SK-N-SH (cell line): ENCODE measurements around the gene CD93. TPM values are rescaled to one million over a fixed set of nuclear protein-coding genes. Genes with fewer than 3 reads are reported as not detected.

ENCODE experiments used
- CTCF ChIA-PET: fragments of 300-600, 350-600 bp; formaldehyde crosslinking; extraction: SDS; loops from one replicate; lab custom pipeline; 2021; lab: Yijun Ruan, JAX
- POLR2A ChIA-PET: fragments of 350-600 bp; sonication (Branson Sonifier 250); formaldehyde crosslinking; extraction: SDS; loops from one replicate; lab custom pipeline; 2020; ENCODE audit warnings: antibody characterized with exemption, inconsistent platforms; lab: Yijun Ruan, JAX
- DNase-seq: peaks from one replicate; pipeline ENCODE4 v3.0.0; 2012
- H2AFZ ChIP-seq: fragments of 200-600 bp; sonication (generic); 2 replicates; pipeline ENCODE4 v1.8.1; 2016; ENCODE audit warnings: antibody characterized with exemption, mild to moderate bottlenecking, low read depth
- H3F3A ChIP-seq: fragments of 200-600 bp; sonication (generic); replicated peaks from 2 replicates; pipeline ENCODE3; 2016; ENCODE audit warnings: antibody characterized with exemption, mild to moderate bottlenecking; ENCODE audit not compliant: insufficient read depth
- H3K27ac ChIP-seq, 2 experiments: fragments of 200-500 bp in 1 of 2; fragments of 200-600 bp in 1 of 2; sonication (Bioruptor generic) in 1 of 2; sonication (generic), shearing (Covaris generic) in 1 of 2; 2 replicates each; pipeline versions ENCODE4 v1.5.1 to v1.6.1; 2014 to 2016; ENCODE audit warnings: low read depth in 2 of 2, inconsistent platforms in 1 of 2, low read length in 1 of 2, mild to moderate bottlenecking in 1 of 2, mixed read lengths in 1 of 2
- H3K27me3 ChIP-seq: fragments of 200-600 bp; sonication (generic), shearing (Covaris generic); 2 replicates; pipeline ENCODE4 v1.6.1; 2016; ENCODE audit warnings: mixed run types; ENCODE audit not compliant: insufficient read depth
- H3K36me3 ChIP-seq, 2 experiments: fragments of 200-500 bp in 1 of 2; fragments of 200-600 bp in 1 of 2; sonication (Bioruptor generic) in 1 of 2; sonication (generic) in 1 of 2; replicated peaks in 1 of 2; 2 replicates each; pipeline versions ENCODE3 to v1.5.1; 2014 to 2016; ENCODE audit warnings: low read length in 1 of 2, mild to moderate bottlenecking in 1 of 2; ENCODE audit not compliant: insufficient read depth in 2 of 2, control insufficient read depth in 1 of 2
- H3K4me1 ChIP-seq, 2 experiments: fragments of 200-500 bp in 1 of 2; fragments of 200-600 bp in 1 of 2; sonication (Bioruptor generic) in 1 of 2; sonication (generic), shearing (Covaris generic) in 1 of 2; 2 replicates each; pipeline versions ENCODE4 v1.5.1 to v1.6.1; 2014 to 2016; ENCODE audit warnings: low read depth in 1 of 2, low read length in 1 of 2, mixed run types in 1 of 2; ENCODE audit not compliant: insufficient read depth in 2 of 2, control insufficient read depth in 1 of 2
- H3K4me2 ChIP-seq: fragments of 200-600 bp; sonication (generic), shearing (Covaris generic); 2 replicates; pipeline ENCODE4 v1.6.1; 2017; ENCODE audit warnings: mixed run types
- H3K4me3 ChIP-seq, 2 experiments: fragments of 200-500 bp in 1 of 2; fragments of 200-600 bp in 1 of 2; sonication (Bioruptor generic) in 1 of 2; sonication (generic), shearing (Covaris generic) in 1 of 2; 2 replicates each; pipeline versions ENCODE4 v1.5.1 to v1.8.1; 2014 to 2016; ENCODE audit warnings: low read depth in 2 of 2, inconsistent platforms in 1 of 2, low read length in 1 of 2, mild to moderate bottlenecking in 1 of 2, mixed read lengths in 1 of 2, moderate library complexity in 1 of 2
- H3K79me2 ChIP-seq: fragments of 200-600 bp; sonication (generic); 2 replicates; pipeline ENCODE4 v1.8.1; 2017; ENCODE audit warnings: mild to moderate bottlenecking; ENCODE audit not compliant: insufficient read depth
- H3K9ac ChIP-seq: fragments of 200-600 bp; sonication (generic); 2 replicates; pipeline ENCODE4 v1.6.1; 2017; ENCODE audit warnings: mixed run types
- H3K9me2 ChIP-seq: fragments of 200-600 bp; sonication (generic); 2 replicates; pipeline ENCODE4 v1.6.1; 2017; ENCODE audit warnings: mixed run types
- H3K9me3 ChIP-seq: fragments of 200-600 bp; sonication (generic); 2 replicates; pipeline ENCODE4 v1.6.1; 2017; ENCODE audit warnings: mixed run types, mild to moderate bottlenecking, moderate library complexity
- H4K20me1 ChIP-seq: fragments of 200-600 bp; sonication (generic); 2 replicates; pipeline ENCODE4 v1.6.1; 2017; ENCODE audit warnings: mild to moderate bottlenecking, mixed run types; ENCODE audit not compliant: insufficient read depth
- EP300 ChIP-seq, 2 experiments: IDR thresholded peaks; 2 replicates each; pipeline versions ENCODE4 v1.4.0 to v1.6.1; 2012; ENCODE audit warnings: borderline replicate concordance in 1 of 2, low read depth in 1 of 2, low read length in 1 of 2
- FOXJ3 ChIP-seq: sonication (generic); formaldehyde crosslinking; IDR thresholded peaks from 2 replicates; pipeline ENCODE4 v1.5.1; 2020; ENCODE audit warnings: mild to moderate bottlenecking, missing genetic modification reagents
- IRF3 ChIP-seq: fragments of 150-350 bp; IDR thresholded peaks from 2 replicates; pipeline ENCODE4 v1.6.1; 2016; ENCODE audit warnings: mild to moderate bottlenecking, low read depth, low read length
- NFIC ChIP-seq: IDR thresholded peaks from 2 replicates; pipeline ENCODE4 v1.4.0; 2012; ENCODE audit warnings: borderline replicate concordance
- PBX3 ChIP-seq: IDR thresholded peaks from 2 replicates; pipeline ENCODE4; 2012
- RCOR1 ChIP-seq: fragments of 150-350 bp; IDR thresholded peaks from 2 replicates; pipeline ENCODE4 v1.6.1; 2017; ENCODE audit warnings: antibody characterized with exemption, low read length
- REST ChIP-seq: IDR thresholded peaks from 2 replicates; pipeline ENCODE4 v1.6.1; 2012; ENCODE audit warnings: mild to moderate bottlenecking, low read depth, low read length, moderate library complexity
- SIN3A ChIP-seq: IDR thresholded peaks from 2 replicates; pipeline ENCODE4 v1.6.1; 2012; ENCODE audit warnings: low read depth, mild to moderate bottlenecking, low read length, moderate library complexity, borderline replicate concordance
- TAF1 ChIP-seq: IDR thresholded peaks from 2 replicates; pipeline ENCODE4 v1.6.1; 2012; ENCODE audit warnings: low read depth, mild to moderate bottlenecking, low read length, moderate library complexity, borderline replicate concordance
- USF1 ChIP-seq: IDR thresholded peaks from 2 replicates; pipeline ENCODE4 v1.4.0; 2012; ENCODE audit warnings: low read depth, borderline replicate concordance
- ZBTB33 ChIP-seq: IDR thresholded peaks from 2 replicates; pipeline ENCODE4 v1.4.0; 2012; ENCODE audit warnings: low read depth, borderline replicate concordance
- WGBS: methylation state at CpG from one replicate; pipeline ENCODE4 v1.1.6; 2017; ENCODE audit warnings: low lambda C conversion rate; 5-methylcytosine and 5-hydroxymethylcytosine counted together
- polyA plus RNA-seq, 3 experiments: library from polyadenylated mRNA; depleted of rRNA; stranded (reverse); fragments of >200 nt; gene quantifications; 2 replicates each; pipeline ENCODE4 v1.2.3, GENCODE V29; 2012
- TF ChIP-seq, protein P1 (sequence below): fragments of 150-350 bp; IDR thresholded peaks from 2 replicates; pipeline ENCODE4 v1.6.1; 2017; ENCODE audit warnings: antibody characterized with exemption, low read length, low read depth, borderline replicate concordance

CD93 gene
- polyA plus RNA-seq, 1 of the 3 experiments (the other 2 are of a cell fraction): 0.03 TPM

DNA sequence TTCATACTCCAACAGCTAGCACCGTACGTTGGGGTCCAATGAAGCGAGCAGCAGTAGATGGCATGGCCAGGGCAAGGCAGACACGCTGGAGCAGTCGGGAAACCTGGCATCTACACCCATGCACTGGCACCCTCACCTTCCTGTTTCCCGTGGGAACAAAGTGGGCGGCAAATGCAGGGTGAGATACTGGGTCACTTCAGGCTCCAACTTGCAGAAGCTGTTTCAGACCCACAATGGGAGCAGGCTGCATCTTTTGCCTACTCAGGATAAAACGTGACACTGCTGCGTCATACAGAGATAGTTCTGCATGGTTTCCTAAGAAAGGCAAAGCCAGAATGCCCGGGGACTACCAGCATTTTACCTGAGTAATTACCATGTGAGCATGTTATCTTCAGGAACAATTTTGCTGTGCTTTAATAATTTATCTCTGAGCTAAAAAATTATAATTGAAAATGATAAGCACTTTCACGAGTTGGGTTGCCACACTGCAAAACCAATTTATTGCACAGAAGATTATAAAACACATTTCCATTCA, 10.9 kb upstream of the CD93 start:
- H3K9ac ChIP-seq: no peak overlapping the region
- TF ChIP-seq FOXJ3 (CRISPR knock-in tag) (no peak), NFIC (no peak), IRF3 (no peak), RCOR1 (no peak), EP300 (IDR thresholded peaks at IDR 0.05; ENCODE audit: borderline replicate concordance in 1 of 2, low read depth in 1 of 2, low read length in 1 of 2) (no peak), REST (no peak)
- H3K4me2 ChIP-seq: no peak overlapping the region
- H3K36me3 ChIP-seq: no peaks in the 10 kb centered on the region
- H3K27me3 ChIP-seq: peaks cover 61% of the 10 kb centered on the region
- H3K9me2 ChIP-seq: no peaks in the 10 kb centered on the region
- H2AFZ ChIP-seq: no peak overlapping the region
- no peak overlapping the region for H3K27ac ChIP-seq
- H3K9me3 ChIP-seq: no peaks in the 10 kb centered on the region
- ChIA-PET CTCF (no interaction called here), POLR2A (no interaction called here)
- H3K4me3 ChIP-seq: no peak overlapping the region
- no peaks in the 10 kb centered on the region for H3F3A ChIP-seq
- no peaks in the 10 kb centered on the region for H3K4me1 ChIP-seq
- H3K79me2 ChIP-seq: no peaks in the 10 kb centered on the region
- DNase-seq: no peak
- no peaks in the 10 kb centered on the region for H4K20me1 ChIP-seq
- 24% methylated on average over 11 of the region's 11 CpGs for WGBS

GRCh38 chr20:23096097-23096496, 10.0 kb upstream of the CD93 start:
- H3K79me2 ChIP-seq: no peaks in the 10 kb centered on the region
- no peaks in the 10 kb centered on the region for H3F3A ChIP-seq
- no peak for DNase-seq
- H3K4me2 ChIP-seq: no peak overlapping the region
- 15% methylated on average over 3 of the region's 3 CpGs for WGBS
- H3K9me3 ChIP-seq: no peaks in the 10 kb centered on the region
- no peak overlapping the region for H3K9ac ChIP-seq
- CTCF ChIA-PET: no interaction called here
- peaks cover 63% of the 10 kb centered on the region for H3K27me3 ChIP-seq
- no peaks in the 10 kb centered on the region for H3K36me3 ChIP-seq
- H2AFZ ChIP-seq: no peak overlapping the region
- no peaks in the 10 kb centered on the region for H4K20me1 ChIP-seq
- no peaks in the 10 kb centered on the region for H3K4me1 ChIP-seq
- H3K9me2 ChIP-seq: no peaks in the 10 kb centered on the region
- no peak overlapping the region for H3K4me3 ChIP-seq
- TF ChIP-seq FOXJ3 (CRISPR knock-in tag) (no peak), ZBTB33 (no peak), PBX3 (no peak), USF1 (no peak), SIN3A (no peak), TAF1 (no peak), EP300 (IDR thresholded peaks at IDR 0.05; ENCODE audit: borderline replicate concordance in 1 of 2, low read depth in 1 of 2, low read length in 1 of 2) (no peak)
- TF ChIP-seq, protein P1, sequence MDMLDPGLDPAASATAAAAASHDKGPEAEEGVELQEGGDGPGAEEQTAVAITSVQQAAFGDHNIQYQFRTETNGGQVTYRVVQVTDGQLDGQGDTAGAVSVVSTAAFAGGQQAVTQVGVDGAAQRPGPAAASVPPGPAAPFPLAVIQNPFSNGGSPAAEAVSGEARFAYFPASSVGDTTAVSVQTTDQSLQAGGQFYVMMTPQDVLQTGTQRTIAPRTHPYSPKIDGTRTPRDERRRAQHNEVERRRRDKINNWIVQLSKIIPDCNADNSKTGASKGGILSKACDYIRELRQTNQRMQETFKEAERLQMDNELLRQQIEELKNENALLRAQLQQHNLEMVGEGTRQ: no peak
- H3K27ac ChIP-seq: no peak overlapping the region
- POLR2A ChIA-PET: no interaction called here
